PC-3 (cell line): ENCODE data around the gene SLC4A2. TPM values are rescaled to one million over a fixed set of nuclear protein-coding genes. Genes with fewer than 3 reads are reported as not detected.

Source experiments
- ATAC-seq: fragments of 200-7000 bp; cut with Tn5 transposase; 2 replicates; pipeline ENCODE4 v1.9.1; 2020; ENCODE audit warnings: mild to moderate bottlenecking, moderate library complexity
- BruUV-seq: library from RNA; stranded (reverse); fragments of 400-500 nt; replicated peaks from 2 replicates; lab custom pipeline; 2021; lab: Mats Ljungman, UMichigan
- CTCF ChIA-PET: fragments of 300-600 bp; sonication (Branson Sonifier 250); formaldehyde crosslinking; loops from one replicate; lab custom pipeline; 2022; ENCODE audit warnings: antibody characterized with exemption; lab: Charles Lee
- POLR2A ChIA-PET: fragments of 300-600 bp; sonication (Branson Sonifier 250); formaldehyde crosslinking; loops from one replicate; lab custom pipeline; 2022; ENCODE audit warnings: antibody characterized with exemption; ENCODE audit not compliant: unreplicated experiment; lab: Charles Lee
- DNase-seq: peaks from one replicate; pipeline ENCODE4 v3.0.0-alpha.2; 2015
- H2AFZ ChIP-seq: fragments of 300-600 bp; sonication (generic); 2 replicates; pipeline ENCODE4 v1.6.0; 2016; ENCODE audit warnings: antibody characterized with exemption, low read length
- H3F3A ChIP-seq: fragments of 300-600 bp; sonication (generic); one replicate; pipeline ENCODE4 v1.6.0; 2017; ENCODE audit warnings: antibody characterized with exemption, low read length, control low read depth, mild to moderate bottlenecking; ENCODE audit not compliant: unreplicated experiment
- H3K27ac ChIP-seq: fragments of 300-600 bp; sonication (generic); 2 replicates; pipeline ENCODE4 v1.5.1; 2016; ENCODE audit warnings: mild to moderate bottlenecking, low read length
- H3K27me3 ChIP-seq: fragments of 300-600 bp; sonication (generic); 2 replicates; pipeline ENCODE4 v1.6.1; 2016; ENCODE audit warnings: low read length, mixed read lengths
- H3K36me3 ChIP-seq: fragments of 300-600 bp; sonication (generic); 2 replicates; pipeline ENCODE4 v1.6.1; 2016; ENCODE audit warnings: low read depth, mixed run types, low read length, mixed read lengths
- H3K4me1 ChIP-seq: fragments of 300-600 bp; sonication (generic); 2 replicates; pipeline ENCODE4 v1.5.1; 2016; ENCODE audit warnings: low read length; ENCODE audit not compliant: insufficient read depth
- H3K4me2 ChIP-seq: fragments of 300-600 bp; sonication (generic); 2 replicates; pipeline ENCODE4 v1.6.0; 2016; ENCODE audit warnings: low read length
- H3K4me3 ChIP-seq: fragments of 300-600 bp; sonication (generic); 2 replicates; pipeline ENCODE4 v1.5.1; 2016; ENCODE audit warnings: mild to moderate bottlenecking, low read length, mixed read lengths
- H3K79me2 ChIP-seq: fragments of 300-600 bp; sonication (generic); 2 replicates; pipeline ENCODE4 v1.6.1; 2017; ENCODE audit warnings: low read length, mixed read lengths
- H3K9ac ChIP-seq: fragments of 300-600 bp; sonication (generic); 2 replicates; pipeline ENCODE4 v1.6.0; 2016; ENCODE audit warnings: mild to moderate bottlenecking, low read length
- H3K9me2 ChIP-seq: fragments of 300-600 bp; sonication (generic); replicated peaks from 2 replicates; pipeline ENCODE4 v1.6.1; 2016; ENCODE audit warnings: mixed run types, low read length, mixed read lengths
- H3K9me3 ChIP-seq: fragments of 300-600 bp; sonication (generic); 2 replicates; pipeline ENCODE4 v1.6.1; 2016; ENCODE audit warnings: low read length, mixed read lengths
- H4K20me1 ChIP-seq: fragments of 300-600 bp; sonication (generic); 2 replicates; pipeline ENCODE4 v1.6.1; 2016; ENCODE audit warnings: low read length, mixed read lengths
- EZH2 ChIP-seq: fragments of 300-600 bp; sonication (generic); IDR thresholded peaks from one replicate; pipeline ENCODE4 v1.6.1; 2017; ENCODE audit warnings: antibody characterized with exemption, mild to moderate bottlenecking, low read length; ENCODE audit not compliant: unreplicated experiment
- EZH2phosphoT487 ChIP-seq: fragments of 300-600 bp; sonication (generic); IDR thresholded peaks from 2 replicates; pipeline ENCODE4 v1.6.1; 2018; ENCODE audit warnings: mild to moderate bottlenecking, antibody characterized with exemption, low read length, borderline replicate concordance
- intact Hi-C: fragments of 100-400 bp; cut with micrococcal nuclease; formaldehyde crosslinking; loops from 2 replicates; pipeline ENCODE4 v1.9.0; 2023
- total RNA-seq: library from RNA; depleted of rRNA; stranded (reverse); fragments of >200 nt; gene quantifications from 2 replicates; pipeline ENCODE4 v1.2.3, GENCODE V29; 2014
- TF ChIP-seq, protein P1 (sequence below): fragments of 300-600 bp; sonication (generic); conservative IDR thresholded peaks from 2 replicates; pipeline ENCODE4 v1.5.1; 2017; ENCODE audit warnings: antibody characterized with exemption, low read depth, mild to moderate bottlenecking, low read length

Gene SLC4A2
- total RNA-seq, 1 experiment from 2014 or later: 284 TPM

DNA sequence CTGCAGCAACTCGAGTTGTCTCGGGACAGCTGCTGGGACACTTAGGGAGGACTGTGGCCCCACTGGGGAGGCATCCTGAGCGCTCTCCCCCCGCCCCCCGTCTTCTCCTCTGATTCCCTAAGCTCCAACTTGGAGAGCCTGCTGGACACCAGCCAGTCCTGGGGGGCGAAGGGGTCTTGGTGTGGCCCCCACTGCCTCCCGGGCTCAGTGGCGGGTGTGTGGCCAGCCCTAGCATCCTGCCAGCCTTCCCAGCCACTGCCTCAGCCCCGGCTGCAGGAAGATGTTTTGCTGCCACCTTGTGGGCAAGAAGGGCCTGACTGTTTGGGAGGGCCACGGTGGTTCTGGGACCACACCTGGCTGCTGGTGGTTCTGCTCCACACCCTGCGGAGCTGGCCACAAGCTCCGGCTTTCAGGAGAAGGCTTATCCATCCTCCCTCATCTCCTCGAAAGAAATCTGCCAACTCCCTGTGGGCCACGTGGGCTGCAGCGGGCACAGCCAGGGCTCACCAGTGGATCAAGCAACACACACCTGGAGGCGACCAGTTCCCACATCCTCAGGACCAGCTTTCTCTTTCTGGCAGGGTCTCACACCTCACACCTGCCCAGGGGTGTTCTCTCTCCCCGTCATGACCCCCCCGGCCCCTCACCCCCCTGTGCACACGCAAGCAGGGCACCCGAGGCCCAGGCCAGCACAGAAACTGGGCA is 51.7 kb downstream of the SLC4A2 start:
- Histone ChIP-seq H3K4me2 (no peak overlapping the region), H3K9me2 (no peaks in the 10 kb centered on the region), H3K9ac (no peak overlapping the region), H3F3A (peaks cover 7% of the 10 kb centered on the region), H3K79me2 (peaks cover 32% of the 10 kb centered on the region), H2AFZ (no peak overlapping the region), H3K36me3 (no peaks in the 10 kb centered on the region), H3K4me3 (no peak overlapping the region), H3K9me3 (no peaks in the 10 kb centered on the region), H3K4me1 (peaks cover 24% of the 10 kb centered on the region), H3K27me3 (no peaks in the 10 kb centered on the region), H3K27ac (no peak overlapping the region), H4K20me1 (peaks cover 17% of the 10 kb centered on the region; the same call in 1 of the 2 replicates)
- TF ChIP-seq EZH2phosphoT487: no peak
- TF ChIP-seq, protein P1, sequence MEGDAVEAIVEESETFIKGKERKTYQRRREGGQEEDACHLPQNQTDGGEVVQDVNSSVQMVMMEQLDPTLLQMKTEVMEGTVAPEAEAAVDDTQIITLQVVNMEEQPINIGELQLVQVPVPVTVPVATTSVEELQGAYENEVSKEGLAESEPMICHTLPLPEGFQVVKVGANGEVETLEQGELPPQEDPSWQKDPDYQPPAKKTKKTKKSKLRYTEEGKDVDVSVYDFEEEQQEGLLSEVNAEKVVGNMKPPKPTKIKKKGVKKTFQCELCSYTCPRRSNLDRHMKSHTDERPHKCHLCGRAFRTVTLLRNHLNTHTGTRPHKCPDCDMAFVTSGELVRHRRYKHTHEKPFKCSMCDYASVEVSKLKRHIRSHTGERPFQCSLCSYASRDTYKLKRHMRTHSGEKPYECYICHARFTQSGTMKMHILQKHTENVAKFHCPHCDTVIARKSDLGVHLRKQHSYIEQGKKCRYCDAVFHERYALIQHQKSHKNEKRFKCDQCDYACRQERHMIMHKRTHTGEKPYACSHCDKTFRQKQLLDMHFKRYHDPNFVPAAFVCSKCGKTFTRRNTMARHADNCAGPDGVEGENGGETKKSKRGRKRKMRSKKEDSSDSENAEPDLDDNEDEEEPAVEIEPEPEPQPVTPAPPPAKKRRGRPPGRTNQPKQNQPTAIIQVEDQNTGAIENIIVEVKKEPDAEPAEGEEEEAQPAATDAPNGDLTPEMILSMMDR: peak; percentile 79
- CTCF ChIA-PET: interaction anchor here (1.4 to 1.9 kb wide), 2 partner anchors 48 to 83 kb away, joined by 10 to 12 read pairs; partner anchors contain the start of gene ABCB8
- BruUV-seq: no TSS peak
- intact Hi-C loops: loop anchor here (1.0 to 10.0 kb wide), 4 partner anchors 34 to 214 kb away; partner anchors contain the start of genes ABCB8 and KCNH2
- POLR2A ChIA-PET: no interaction called here
- ATAC-seq (peak; percentile 54), DNase-seq (peak; percentile 81)

DNA sequence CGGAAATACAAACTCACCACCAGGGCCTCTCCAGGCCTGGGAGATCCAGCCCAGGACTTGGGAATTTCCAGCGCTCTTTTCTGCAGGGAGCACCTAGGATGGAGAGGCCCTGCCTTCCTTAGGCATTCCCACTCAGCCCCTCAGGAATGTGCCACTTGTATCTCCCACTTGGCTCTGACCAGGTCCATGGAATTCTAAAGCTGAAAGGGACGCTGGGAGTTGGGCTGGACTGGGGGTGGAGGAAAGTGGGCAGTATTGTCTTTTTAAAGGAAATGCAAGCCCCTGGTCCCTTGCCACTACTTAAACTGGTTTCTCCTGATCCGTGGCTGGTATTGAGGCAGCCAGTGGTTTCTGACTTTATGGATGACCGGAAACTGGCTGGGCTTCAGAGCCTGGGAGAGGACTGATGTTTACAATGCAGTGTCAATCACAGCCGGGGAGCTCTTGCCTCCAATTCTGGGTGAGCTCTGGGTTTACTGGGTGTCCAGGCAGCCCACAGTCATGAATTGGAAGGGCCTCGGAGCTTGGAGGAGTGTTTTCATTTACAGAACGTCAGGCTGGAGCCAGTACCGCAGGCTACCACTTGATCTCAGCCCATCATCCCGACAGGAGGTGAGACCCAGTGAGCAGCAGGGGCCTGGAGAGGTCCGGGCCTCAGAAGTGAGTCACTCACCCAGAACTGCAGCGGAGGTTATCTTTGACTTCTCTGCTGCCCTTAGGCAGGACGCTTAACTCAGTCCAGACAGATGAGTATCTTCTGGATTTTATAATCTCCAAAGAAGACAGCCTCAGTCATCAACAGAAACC is 54.2 kb downstream of the SLC4A2 start:
- Histone ChIP-seq H3K27me3 (no peaks in the 10 kb centered on the region), H2AFZ (no peak overlapping the region; the same call in 1 of the 2 replicates), H3K9ac (no peak overlapping the region), H3K4me1 (peaks cover 28% of the 10 kb centered on the region), H3K9me2 (no peaks in the 10 kb centered on the region), H3K4me3 (peak overlapping the region; percentile 52), H3F3A (peaks cover 7% of the 10 kb centered on the region), H4K20me1 (peaks cover 23% of the 10 kb centered on the region; the same call in 1 of the 2 replicates), H3K9me3 (no peaks in the 10 kb centered on the region), H3K79me2 (peaks cover 45% of the 10 kb centered on the region), H3K27ac (peak overlapping the region; percentile 49), H3K4me2 (peak overlapping the region; percentile 84), H3K36me3 (no peaks in the 10 kb centered on the region)
- ChIA-PET POLR2A (interaction anchor here (0.6 kb wide), 2 partner anchors 51 to 346 kb away, joined by 3 to 4 read pairs; no protein-coding TSS in a partner anchor), CTCF (interaction anchor here (0.6 to 0.7 kb wide), 4 partner anchors 51 to 191 kb away, joined by 3 to 5 read pairs (median 4); no protein-coding TSS in a partner anchor)
- TF ChIP-seq, protein P1: no peak
- TF ChIP-seq EZH2: no peak
- TF ChIP-seq EZH2phosphoT487: no peak
- DNase-seq (peak; percentile 88), ATAC-seq (peak; percentile 50)
- intact Hi-C loops: loop anchor here (1.0 to 10.0 kb wide), 4 partner anchors 24 to 216 kb away; partner anchors contain the start of gene KCNH2
- BruUV-seq: TSS peak; percentile 34
